RWPE2 (cell line): ENCODE data around the gene SACM1L.

Experiments
- ATAC-seq: fragments of 200-7000 bp; cut with Tn5 transposase; 3 replicates; pipeline ENCODE4 v1.9.1; 2021; ENCODE audit warnings: low read depth
- DNase-seq: peaks from one replicate; pipeline ENCODE4 v3.0.0-alpha.2; 2020; ENCODE audit warnings: low spot score
- H3K27ac ChIP-seq: fragments of 450-650 bp; 2 replicates; pipeline ENCODE4 v1.5.1; 2017; ENCODE audit warnings: mild to moderate bottlenecking; ENCODE audit not compliant: poor library complexity, severe bottlenecking
- H3K27me3 ChIP-seq: fragments of 250-450 bp; sonication (Bioruptor Pico); 2 replicates; pipeline ENCODE4 v1.5.1; 2021; ENCODE audit warnings: mild to moderate bottlenecking, moderate library complexity; ENCODE audit not compliant: insufficient read depth, poor library complexity, severe bottlenecking
- H3K36me3 ChIP-seq: fragments of 250-450 bp; sonication (Bioruptor Pico); 2 replicates; pipeline ENCODE4 v1.5.1; 2020; ENCODE audit warnings: low read depth, mild to moderate bottlenecking, moderate library complexity
- H3K4me1 ChIP-seq: fragments of 250-450 bp; sonication (Bioruptor Pico); 2 replicates; pipeline ENCODE4 v1.5.1; 2021; ENCODE audit warnings: mild to moderate bottlenecking, moderate library complexity; ENCODE audit not compliant: insufficient read depth, poor library complexity, severe bottlenecking
- H3K4me3 ChIP-seq: fragments of 250-450 bp; sonication (Bioruptor Pico); 2 replicates; pipeline ENCODE4 v1.5.1; 2021; ENCODE audit warnings: mild to moderate bottlenecking, moderate library complexity; ENCODE audit not compliant: severe bottlenecking
- H3K9me3 ChIP-seq: fragments of 250-450 bp; sonication (Bioruptor Pico); 2 replicates; pipeline ENCODE4 v1.5.1; 2021; ENCODE audit warnings: mild to moderate bottlenecking, moderate library complexity; ENCODE audit not compliant: severe bottlenecking
- TF ChIP-seq, protein P1 (sequence below): fragments of 450-650 bp; IDR thresholded peaks from one replicate; pipeline ENCODE4 v1.5.1; 2017; ENCODE audit warnings: mild to moderate bottlenecking, moderate library complexity; ENCODE audit not compliant: poor library complexity, severe bottlenecking

Gene SACM1L

GRCh38 chr3:45786801-45787495 is 97.8 kb downstream of the SACM1L start:
- H3K27me3 ChIP-seq, result no peaks in the 10 kb centered on the region
- H3K4me1 ChIP-seq, result no peaks in the 10 kb centered on the region
- ATAC-seq (no peak), DNase-seq (no peak)
- no peak overlapping the region for H3K4me3 ChIP-seq
- H3K27ac ChIP-seq, result no peak overlapping the region
- peaks cover 5% of the 10 kb centered on the region for H3K9me3 ChIP-seq
- TF ChIP-seq, protein P1, sequence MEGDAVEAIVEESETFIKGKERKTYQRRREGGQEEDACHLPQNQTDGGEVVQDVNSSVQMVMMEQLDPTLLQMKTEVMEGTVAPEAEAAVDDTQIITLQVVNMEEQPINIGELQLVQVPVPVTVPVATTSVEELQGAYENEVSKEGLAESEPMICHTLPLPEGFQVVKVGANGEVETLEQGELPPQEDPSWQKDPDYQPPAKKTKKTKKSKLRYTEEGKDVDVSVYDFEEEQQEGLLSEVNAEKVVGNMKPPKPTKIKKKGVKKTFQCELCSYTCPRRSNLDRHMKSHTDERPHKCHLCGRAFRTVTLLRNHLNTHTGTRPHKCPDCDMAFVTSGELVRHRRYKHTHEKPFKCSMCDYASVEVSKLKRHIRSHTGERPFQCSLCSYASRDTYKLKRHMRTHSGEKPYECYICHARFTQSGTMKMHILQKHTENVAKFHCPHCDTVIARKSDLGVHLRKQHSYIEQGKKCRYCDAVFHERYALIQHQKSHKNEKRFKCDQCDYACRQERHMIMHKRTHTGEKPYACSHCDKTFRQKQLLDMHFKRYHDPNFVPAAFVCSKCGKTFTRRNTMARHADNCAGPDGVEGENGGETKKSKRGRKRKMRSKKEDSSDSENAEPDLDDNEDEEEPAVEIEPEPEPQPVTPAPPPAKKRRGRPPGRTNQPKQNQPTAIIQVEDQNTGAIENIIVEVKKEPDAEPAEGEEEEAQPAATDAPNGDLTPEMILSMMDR, result no peak
- H3K36me3 ChIP-seq, result no peaks in the 10 kb centered on the region

GRCh38 chr3:45787551-45787950 is 98.4 kb downstream of the SACM1L start:
- ATAC-seq, result no peak
- DNase-seq, result no peak
- Histone ChIP-seq H3K27ac (no peak overlapping the region), H3K27me3 (no peaks in the 10 kb centered on the region), H3K4me3 (no peak overlapping the region), H3K36me3 (no peaks in the 10 kb centered on the region), H3K4me1 (no peaks in the 10 kb centered on the region), H3K9me3 (peaks cover 5% of the 10 kb centered on the region)
- TF ChIP-seq, protein P1, result no peak

- Histone ChIP-seq H3K36me3 (no peaks in the 10 kb centered on the region), H3K27me3 (no peaks in the 10 kb centered on the region), H3K27ac (no peak overlapping the region), H3K9me3 (peaks cover 5% of the 10 kb centered on the region), H3K4me3 (no peak overlapping the region), H3K4me1 (no peaks in the 10 kb centered on the region)
- DNase-seq (no peak), ATAC-seq (no peak)
- TF ChIP-seq, protein P1, result no peak
These were observed 100.1 kb downstream of the SACM1L start for GRCh38 chr3:45789235-45789812.

- H3K27ac ChIP-seq, result no peak overlapping the region
- H3K36me3 ChIP-seq, result no peaks in the 10 kb centered on the region
- peaks cover 11% of the 10 kb centered on the region for H3K27me3 ChIP-seq
- H3K9me3 ChIP-seq, result peaks cover 5% of the 10 kb centered on the region
- ATAC-seq, result no peak
- no peak overlapping the region for H3K4me3 ChIP-seq
- no peaks in the 10 kb centered on the region for H3K4me1 ChIP-seq
- DNase-seq, result no peak
- TF ChIP-seq, protein P1, result no peak
These were observed 101.4 kb downstream of the SACM1L start for GRCh38 chr3:45790596-45790995.

GRCh38 chr3:45792036-45792435 is 102.8 kb downstream of the SACM1L start:
- ATAC-seq (no peak), DNase-seq (no peak)
- TF ChIP-seq, protein P1, result no peak
- no peak overlapping the region for H3K4me3 ChIP-seq
- peaks cover 5% of the 10 kb centered on the region for H3K9me3 ChIP-seq
- peaks cover 25% of the 10 kb centered on the region for H3K27me3 ChIP-seq
- H3K4me1 ChIP-seq, result no peaks in the 10 kb centered on the region
- H3K27ac ChIP-seq, result no peak overlapping the region
- no peaks in the 10 kb centered on the region for H3K36me3 ChIP-seq
